Cardiac fibroblast (primary cell): Measurements from ENCODE around the gene TEAD3.

Experiments used
- DNase-seq, 2 donors: peaks; one replicate each; pipeline versions ENCODE4 v3.0.0 to v3.0.0-alpha.2; 2010; ENCODE audit warnings: low read depth in 2 of 2
- H3K4me3 ChIP-seq, 2 donors: replicated peaks in 1 of 2; 1 replicate in 1 of 2; 2 replicates in 1 of 2; pipeline ENCODE4 v1.5.1; 2011; ENCODE audit warnings: low read depth in 2 of 2, low read length in 2 of 2, mild to moderate bottlenecking in 2 of 2, moderate library complexity in 1 of 2
- TF ChIP-seq, protein P1 (sequence below): IDR thresholded peaks from one replicate; pipeline ENCODE4 v1.5.1; 2011; ENCODE audit warnings: low read depth, mild to moderate bottlenecking, low read length, inconsistent platforms

Gene TEAD3

GRCh38 chr6:35483062-35483461, 13.8 kb downstream of the TEAD3 start:
- H3K4me3 ChIP-seq = no peak overlapping the region
- DNase-seq = no peak
- TF ChIP-seq, protein P1, sequence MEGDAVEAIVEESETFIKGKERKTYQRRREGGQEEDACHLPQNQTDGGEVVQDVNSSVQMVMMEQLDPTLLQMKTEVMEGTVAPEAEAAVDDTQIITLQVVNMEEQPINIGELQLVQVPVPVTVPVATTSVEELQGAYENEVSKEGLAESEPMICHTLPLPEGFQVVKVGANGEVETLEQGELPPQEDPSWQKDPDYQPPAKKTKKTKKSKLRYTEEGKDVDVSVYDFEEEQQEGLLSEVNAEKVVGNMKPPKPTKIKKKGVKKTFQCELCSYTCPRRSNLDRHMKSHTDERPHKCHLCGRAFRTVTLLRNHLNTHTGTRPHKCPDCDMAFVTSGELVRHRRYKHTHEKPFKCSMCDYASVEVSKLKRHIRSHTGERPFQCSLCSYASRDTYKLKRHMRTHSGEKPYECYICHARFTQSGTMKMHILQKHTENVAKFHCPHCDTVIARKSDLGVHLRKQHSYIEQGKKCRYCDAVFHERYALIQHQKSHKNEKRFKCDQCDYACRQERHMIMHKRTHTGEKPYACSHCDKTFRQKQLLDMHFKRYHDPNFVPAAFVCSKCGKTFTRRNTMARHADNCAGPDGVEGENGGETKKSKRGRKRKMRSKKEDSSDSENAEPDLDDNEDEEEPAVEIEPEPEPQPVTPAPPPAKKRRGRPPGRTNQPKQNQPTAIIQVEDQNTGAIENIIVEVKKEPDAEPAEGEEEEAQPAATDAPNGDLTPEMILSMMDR = no peak

DNA sequence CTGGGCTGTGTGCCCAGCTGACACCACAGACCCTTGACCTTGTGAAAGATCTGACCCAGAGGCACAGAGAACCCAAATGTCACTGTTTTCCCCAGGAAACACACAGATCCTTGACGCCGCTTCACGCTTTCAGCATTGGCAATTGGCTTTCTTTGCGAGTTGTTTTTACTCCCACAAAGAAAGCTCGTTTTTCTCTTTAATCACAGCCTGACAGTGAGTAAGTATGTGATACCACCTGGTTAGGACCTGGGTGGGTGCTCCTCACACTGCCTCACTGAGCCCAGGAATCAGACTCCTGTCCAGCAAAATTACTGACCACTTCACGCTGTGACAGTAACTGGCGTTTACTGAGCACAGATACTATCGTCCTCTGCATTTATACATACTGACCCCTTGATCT, 15.7 kb downstream of the TEAD3 start:
- DNase-seq = no peak
- H3K4me3 ChIP-seq = no peak overlapping the region
- TF ChIP-seq, protein P1 = no peak

DNA sequence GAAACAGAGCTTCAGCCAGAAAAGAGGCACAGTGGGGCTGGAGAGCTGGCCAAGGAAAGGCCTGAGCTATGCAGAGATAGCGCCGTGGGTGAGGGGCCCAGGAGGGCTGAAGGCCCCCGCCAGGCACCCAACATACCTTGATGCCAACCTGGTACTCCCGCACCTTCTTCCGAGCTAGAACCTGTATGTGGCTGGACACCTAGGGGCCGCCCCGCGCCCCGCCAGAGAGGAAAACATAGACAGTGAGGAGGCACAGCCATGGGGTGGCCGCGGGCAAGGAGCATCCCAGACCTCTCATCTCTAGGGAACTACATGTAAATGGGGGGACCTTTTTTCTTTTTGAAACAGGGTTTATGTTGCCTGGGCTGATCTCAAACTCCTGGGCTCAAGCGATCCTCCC, 16.7 kb downstream of the TEAD3 start:
- TF ChIP-seq, protein P1 = no peak
- DNase-seq = no peak
- H3K4me3 ChIP-seq = no peak overlapping the region

GRCh38 chr6:35478259-35478658, 18.6 kb downstream of the TEAD3 start:
- DNase-seq = no peak
- H3K4me3 ChIP-seq = no peak overlapping the region
- TF ChIP-seq, protein P1 = no peak

- TF ChIP-seq, protein P1 = no peak
- no peak overlapping the region for H3K4me3 ChIP-seq
- no peak for DNase-seq
These were observed 19.2 kb downstream of the TEAD3 start for GRCh38 chr6:35477551-35478179.

DNA sequence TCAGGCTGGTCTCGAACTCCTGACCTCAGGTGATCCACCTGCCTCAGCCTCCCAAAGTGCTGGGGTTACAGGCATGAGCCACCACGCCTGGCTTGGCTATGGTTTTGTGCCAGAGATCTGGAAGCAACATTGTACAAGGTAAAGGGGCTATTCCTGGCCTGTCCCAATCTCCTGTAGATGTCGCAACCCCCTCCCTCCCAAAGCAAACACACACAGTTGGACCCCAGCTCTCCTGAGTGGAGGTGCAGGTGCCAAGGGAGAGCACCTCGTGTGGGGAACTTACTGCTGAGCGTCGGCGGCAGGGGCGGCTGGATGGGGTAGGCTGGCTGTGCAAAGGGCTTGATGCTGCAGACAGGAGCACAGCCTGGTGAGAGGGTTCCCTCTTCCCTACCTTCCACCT, 19.9 kb downstream of the TEAD3 start:
- TF ChIP-seq, protein P1 = no peak
- DNase-seq = no peak
- H3K4me3 ChIP-seq = no peak overlapping the region

- no peak for DNase-seq
- H3K4me3 ChIP-seq = no peak overlapping the region
- TF ChIP-seq, protein P1 = no peak
These were observed 20.9 kb downstream of the TEAD3 start for GRCh38 chr6:35476004-35476403.
